HFF-Myc (cell line): Measurements from ENCODE around the gene EML2.

Experiments used
- DNase-seq: peaks from one replicate; pipeline ENCODE4 v3.0.0-alpha.2; 2011; ENCODE audit warnings: low read depth; ENCODE audit errors: extremely low read depth
- H3K4me3 ChIP-seq: replicated peaks from 2 replicates; pipeline ENCODE4 v1.5.1; 2011; ENCODE audit warnings: low read depth, mild to moderate bottlenecking, control low read depth, low read length
- TF ChIP-seq, protein P1 (sequence below): IDR thresholded peaks from 2 replicates; pipeline ENCODE4 v1.5.1; 2012; ENCODE audit warnings: mild to moderate bottlenecking, low read depth, low read length, control low read depth; ENCODE audit errors: missing control alignments

Gene EML2

DNA sequence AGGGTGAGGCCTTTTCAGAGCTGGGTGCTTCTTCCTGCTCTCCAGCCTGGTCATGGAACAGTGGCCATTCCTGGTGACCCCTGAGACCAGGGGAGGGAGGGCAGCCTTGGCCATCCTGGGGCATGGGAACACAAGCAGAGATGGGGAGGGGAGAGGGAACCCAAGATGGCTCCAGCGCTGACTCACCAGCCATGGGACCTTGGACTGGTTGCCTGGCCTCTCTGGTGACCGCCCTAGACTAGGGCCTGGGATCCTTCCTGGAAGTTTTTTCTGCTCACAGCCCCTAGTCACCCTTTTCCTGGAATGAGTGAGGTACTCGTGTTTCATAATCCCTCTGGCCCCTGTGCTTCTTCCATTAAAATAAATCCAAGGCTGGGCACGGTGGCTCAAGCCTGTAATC, 51.3 kb downstream of the EML2 start:
- DNase-seq, result no peak
- TF ChIP-seq, protein P1, sequence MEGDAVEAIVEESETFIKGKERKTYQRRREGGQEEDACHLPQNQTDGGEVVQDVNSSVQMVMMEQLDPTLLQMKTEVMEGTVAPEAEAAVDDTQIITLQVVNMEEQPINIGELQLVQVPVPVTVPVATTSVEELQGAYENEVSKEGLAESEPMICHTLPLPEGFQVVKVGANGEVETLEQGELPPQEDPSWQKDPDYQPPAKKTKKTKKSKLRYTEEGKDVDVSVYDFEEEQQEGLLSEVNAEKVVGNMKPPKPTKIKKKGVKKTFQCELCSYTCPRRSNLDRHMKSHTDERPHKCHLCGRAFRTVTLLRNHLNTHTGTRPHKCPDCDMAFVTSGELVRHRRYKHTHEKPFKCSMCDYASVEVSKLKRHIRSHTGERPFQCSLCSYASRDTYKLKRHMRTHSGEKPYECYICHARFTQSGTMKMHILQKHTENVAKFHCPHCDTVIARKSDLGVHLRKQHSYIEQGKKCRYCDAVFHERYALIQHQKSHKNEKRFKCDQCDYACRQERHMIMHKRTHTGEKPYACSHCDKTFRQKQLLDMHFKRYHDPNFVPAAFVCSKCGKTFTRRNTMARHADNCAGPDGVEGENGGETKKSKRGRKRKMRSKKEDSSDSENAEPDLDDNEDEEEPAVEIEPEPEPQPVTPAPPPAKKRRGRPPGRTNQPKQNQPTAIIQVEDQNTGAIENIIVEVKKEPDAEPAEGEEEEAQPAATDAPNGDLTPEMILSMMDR, result no peak
- H3K4me3 ChIP-seq, result no peak overlapping the region

DNA sequence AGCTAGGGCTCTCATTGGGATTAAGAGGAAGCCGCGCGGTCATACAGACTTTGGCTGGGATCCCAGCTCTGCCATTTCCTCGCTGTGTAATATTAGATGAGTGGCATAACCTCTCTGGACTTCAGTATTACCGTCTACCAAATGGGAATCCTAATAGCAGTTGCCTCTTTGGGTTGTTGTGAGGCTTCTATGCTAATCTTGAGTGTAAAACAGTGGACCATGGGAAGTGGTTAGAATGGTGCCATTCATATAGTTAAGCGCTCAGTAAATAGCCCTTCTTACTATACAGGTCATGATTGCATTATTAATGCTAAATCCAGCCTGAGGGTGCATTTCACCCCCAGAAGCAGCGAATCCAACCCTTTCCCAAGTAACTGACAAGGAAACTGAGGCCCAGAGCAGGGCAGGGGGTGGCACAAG, 54.0 kb downstream of the EML2 start:
- TF ChIP-seq, protein P1, result no peak
- peak overlapping the region; percentile 88 for H3K4me3 ChIP-seq
- DNase-seq, result no peak

DNA sequence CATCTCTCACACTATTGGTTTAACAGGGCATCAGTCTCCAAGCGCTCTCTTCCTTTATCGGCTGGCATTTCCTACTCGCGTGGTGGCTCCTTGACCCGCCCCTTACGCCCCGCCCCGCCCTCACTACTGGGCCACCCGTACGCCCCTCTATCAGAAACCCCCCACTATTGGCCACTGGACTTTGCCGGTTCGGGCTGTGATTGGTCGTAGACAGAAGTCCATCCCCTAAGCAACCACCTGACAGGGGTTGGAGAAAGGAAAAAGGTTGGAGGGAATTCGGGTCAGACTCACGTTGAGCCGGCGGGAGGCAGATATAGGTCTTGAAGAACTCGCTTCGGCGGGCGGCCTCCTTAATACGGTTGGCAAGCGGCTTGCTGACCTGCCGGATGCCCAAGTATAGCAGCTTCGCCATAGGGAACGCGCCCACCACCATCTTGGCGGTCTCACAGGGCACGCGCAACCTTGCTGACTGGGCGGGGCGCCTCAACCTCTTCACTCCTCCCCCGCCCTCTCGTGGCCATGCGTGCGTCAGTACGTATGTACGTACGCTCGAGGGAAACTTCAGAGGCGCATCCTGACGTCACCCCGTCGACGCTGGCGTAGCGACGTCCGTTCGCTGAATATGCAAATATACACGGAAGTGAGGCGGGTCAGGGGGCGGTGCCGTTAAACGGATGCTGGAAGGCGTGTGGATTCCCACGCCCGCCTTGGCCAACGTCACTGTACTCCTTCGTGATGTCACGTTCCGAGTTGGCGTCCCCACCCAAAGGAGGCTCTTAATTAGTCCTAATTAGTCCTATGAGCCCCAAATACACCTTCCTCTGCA, 54.7 kb downstream of the EML2 start, which contains the start of gene OPA3:
Gene OPA3 (minus strand): TSS at position 471 of the 826 bp plus-strand sequence. CDS start 38 bp downstream, at position 433.
- peak within 1 kb of the TSS; percentile 88 for H3K4me3 ChIP-seq
- TF ChIP-seq, protein P1, result no peak
- DNase-seq, result peak; percentile 100

DNA sequence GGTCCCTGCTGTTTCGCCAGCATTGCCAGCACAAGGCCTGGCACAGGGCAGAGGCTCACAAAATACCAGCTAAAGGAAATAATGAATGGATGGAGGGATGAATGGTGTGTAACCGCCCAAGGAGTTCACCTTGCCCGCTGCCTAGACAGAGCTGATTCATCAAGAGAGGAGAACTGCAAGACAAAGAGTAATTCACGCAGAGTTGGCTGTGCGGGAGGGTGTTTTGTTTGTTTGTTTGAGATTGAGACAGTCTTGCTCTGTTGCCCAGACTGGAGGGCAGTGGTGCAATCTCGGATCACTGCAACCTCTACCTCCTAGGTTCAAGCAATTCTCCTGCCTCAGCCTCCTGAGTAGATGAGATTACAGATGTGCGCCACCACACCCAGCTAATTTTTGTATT, 57.6 kb downstream of the EML2 start:
- no peak overlapping the region for H3K4me3 ChIP-seq
- TF ChIP-seq, protein P1, result no peak
- DNase-seq, result no peak

DNA sequence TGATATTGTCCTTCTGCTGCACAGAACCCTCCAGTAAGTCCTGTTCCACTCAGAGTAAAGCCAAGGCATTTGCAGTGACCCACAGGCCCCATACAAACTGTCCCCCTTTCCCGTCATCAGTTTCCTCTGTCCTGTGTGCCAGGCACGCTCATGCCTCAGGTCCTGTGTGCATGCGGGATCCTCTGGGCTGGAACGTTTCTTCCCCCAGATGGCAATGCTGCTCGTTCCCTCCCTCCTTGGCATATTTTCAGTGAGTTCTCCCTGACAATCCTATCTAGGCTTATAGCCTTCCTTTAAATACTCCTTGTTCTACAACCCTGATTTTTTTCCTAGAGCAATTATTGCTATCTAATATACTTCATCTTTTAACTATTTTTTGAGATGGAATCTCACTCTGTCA, 60.3 kb downstream of the EML2 start:
- DNase-seq, result no peak
- TF ChIP-seq, protein P1, result no peak
- H3K4me3 ChIP-seq, result no peak overlapping the region

DNA sequence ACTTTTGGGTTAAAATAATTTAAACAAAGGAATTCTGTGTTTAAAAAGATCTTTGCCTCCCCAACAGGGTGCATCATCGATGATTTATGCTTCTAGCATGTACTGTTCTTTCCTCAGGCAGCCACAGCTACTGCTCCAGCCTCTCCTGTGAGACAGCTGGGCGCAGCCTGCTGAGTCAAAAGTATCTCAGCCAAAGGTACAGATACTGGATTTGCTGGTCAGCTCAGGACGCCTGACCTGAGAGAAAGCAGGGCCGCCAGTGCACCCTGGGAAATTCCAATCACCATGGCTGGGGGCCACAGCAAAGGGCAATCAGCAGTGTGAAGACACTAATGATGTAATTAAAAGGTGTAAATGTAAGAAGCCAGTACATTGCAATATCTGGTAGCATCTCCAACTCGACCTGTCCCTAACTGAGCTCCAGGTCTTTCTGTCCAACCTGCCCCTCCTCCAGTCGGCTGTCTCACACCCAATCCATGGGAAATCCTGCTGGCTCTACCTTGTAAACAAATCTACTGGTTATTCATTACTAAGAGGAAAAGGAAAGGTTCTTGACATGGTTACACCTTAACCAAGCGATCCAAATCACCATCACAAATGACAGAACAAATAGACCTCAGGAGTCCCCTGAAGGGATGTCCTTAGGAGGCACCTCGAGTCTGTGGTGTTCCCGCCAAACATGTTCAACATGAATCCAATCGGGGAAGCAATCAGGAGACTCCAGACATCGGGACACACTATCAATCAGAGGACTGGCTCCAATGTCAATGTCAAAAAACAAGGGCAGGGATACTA, 61.9 kb downstream of the EML2 start:
- no peak overlapping the region for H3K4me3 ChIP-seq
- TF ChIP-seq, protein P1, result no peak
- no peak for DNase-seq
